K562 (cell line): ENCODE data around the gene HOXB3. TPM values are rescaled to one million over a fixed set of nuclear protein-coding genes. Genes with fewer than 3 reads are reported as not detected.
A peak's percentile ranks its signal among the peaks of the same experiment; 100 is the strongest.

Experiments used
- ATAC-seq: fragments of 200-7000 bp; cut with Tn5 transposase; 3 replicates; pipeline ENCODE4 v1.9.1; 2020; ENCODE audit warnings: moderate library complexity
- BruUV-seq: library from RNA; stranded (reverse); fragments of 400-500 nt; replicated peaks from 2 replicates; lab custom pipeline; 2021; lab: Mats Ljungman, UMichigan
- CTCF ChIA-PET: fragments of 300-600 bp; formaldehyde crosslinking; extraction: SDS; loops from one replicate; lab custom pipeline; 2021; ENCODE audit warnings: low intra/inter-chr PET ratio; lab: Yijun Ruan, JAX
- POLR2A ChIA-PET: fragments of 300-600, 350-650 bp; sonication (Branson Sonifier 250); formaldehyde crosslinking; extraction: SDS; loops from one replicate; lab custom pipeline; 2021; ENCODE audit warnings: antibody characterized with exemption, inconsistent platforms; lab: Yijun Ruan, JAX
- DNase-seq, 4 experiments: peaks; one replicate each; pipeline versions ENCODE4 v3.0.0 to v3.0.0-alpha.2; 2011 to 2018; ENCODE audit warnings: low spot score in 3 of 4, mixed read lengths in 3 of 4; ENCODE audit errors: extremely low read depth in 1 of 4
- FAIRE-seq: peaks from 2 replicates; lab custom pipeline; 2011; peaks lifted over from hg19 to GRCh38; lab: Jason Lieb, UNC
- H2AFZ ChIP-seq: 2 replicates; pipeline ENCODE4 v1.6.0; 2011; ENCODE audit warnings: low read depth, low read length, control low read depth, inconsistent platforms
- H3K27ac ChIP-seq: fragments of 200-600 bp; 3 replicates; pipeline ENCODE4 v1.8.0; 2011; ENCODE audit warnings: low read depth, mild to moderate bottlenecking, control low read depth, inconsistent platforms, low read length, moderate library complexity, mixed read lengths; ENCODE audit errors: extremely low read depth
- H3K27me3 ChIP-seq, 2 experiments: fragments of 300-600 bp in 1 of 2; 2 replicates in 1 of 2; 3 replicates in 1 of 2; pipeline versions ENCODE4 v1.6.0 to v1.8.0; 2011; ENCODE audit warnings: inconsistent platforms in 2 of 2, low read length in 2 of 2, mild to moderate bottlenecking in 1 of 2, mixed read lengths in 1 of 2, moderate library complexity in 1 of 2; ENCODE audit not compliant: control insufficient read depth in 2 of 2, insufficient read depth in 2 of 2
- H3K36me3 ChIP-seq: fragments of 300-600 bp; 3 replicates; pipeline ENCODE4 v1.8.0; 2011; ENCODE audit warnings: mild to moderate bottlenecking, low read length, inconsistent platforms; ENCODE audit not compliant: control insufficient read depth, insufficient read depth
- H3K4me1 ChIP-seq, 2 experiments: fragments of 200-600 bp in 1 of 2; replicated peaks in 1 of 2; 2 replicates in 1 of 2; 3 replicates in 1 of 2; pipeline versions ENCODE4 v1.5.1 to v1.8.0; 2011; ENCODE audit warnings: inconsistent platforms in 2 of 2, low read length in 2 of 2, mild to moderate bottlenecking in 1 of 2, mixed read lengths in 1 of 2, moderate library complexity in 1 of 2; ENCODE audit not compliant: control insufficient read depth in 2 of 2, insufficient read depth in 2 of 2
- H3K4me2 ChIP-seq: 2 replicates; pipeline ENCODE4 v1.6.1; 2011; ENCODE audit warnings: low read length, control low read depth, inconsistent platforms, mixed read lengths; ENCODE audit not compliant: insufficient read depth
- H3K4me3 ChIP-seq: fragments of 200-600 bp; sonication (generic), shearing (Covaris generic); 2 replicates; pipeline ENCODE4 v1.5.1; 2016; ENCODE audit warnings: control low read depth, inconsistent platforms
- H3K79me2 ChIP-seq: fragments of 200-600 bp; 3 replicates; pipeline ENCODE4 v1.8.0; 2011; ENCODE audit warnings: low read length, inconsistent platforms; ENCODE audit not compliant: control insufficient read depth, insufficient read depth
- H3K9ac ChIP-seq, 2 experiments: 2 replicates each; pipeline versions ENCODE4 v1.6.0 to v1.6.1; 2011; ENCODE audit warnings: low read depth in 2 of 2, low read length in 2 of 2, control low read depth in 1 of 2, inconsistent platforms in 1 of 2, mild to moderate bottlenecking in 1 of 2, mixed read lengths in 1 of 2; ENCODE audit not compliant: insufficient read depth in 1 of 2
- H3K9me1 ChIP-seq: one replicate; pipeline ENCODE4 v1.6.0; 2011; ENCODE audit warnings: inconsistent platforms, mild to moderate bottlenecking, low read length, moderate library complexity; ENCODE audit not compliant: control insufficient read depth, insufficient read depth
- H3K9me3 ChIP-seq: replicated peaks from 2 replicates; pipeline ENCODE4 v1.5.1; 2011; ENCODE audit warnings: low read depth, low read length, inconsistent platforms; ENCODE audit not compliant: control insufficient read depth, insufficient read depth
- H4K20me1 ChIP-seq: replicated peaks from 2 replicates; pipeline ENCODE4 v1.6.1; 2011; ENCODE audit warnings: low read length, inconsistent platforms, mixed read lengths; ENCODE audit not compliant: control insufficient read depth, insufficient read depth
- CTBP1 ChIP-seq: fragments of 450-650 bp; IDR thresholded peaks from 2 replicates; pipeline ENCODE4 v1.6.1; 2016; ENCODE audit warnings: borderline replicate concordance
- EGR1 ChIP-seq: fragments of 450-650 bp; conservative IDR thresholded peaks from 2 replicates; pipeline ENCODE4 v1.6.1; 2017; ENCODE audit warnings: mild to moderate bottlenecking
- FOXJ3 ChIP-seq: sonication (generic); formaldehyde crosslinking; IDR thresholded peaks from 2 replicates; pipeline ENCODE4 v1.4.0; 2020; ENCODE audit warnings: mild to moderate bottlenecking, missing genetic modification reagents
- SMAD2 ChIP-seq: fragments of 150-350 bp; IDR thresholded peaks from 2 replicates; pipeline ENCODE4 v1.6.1; 2014; ENCODE audit warnings: low read depth, mild to moderate bottlenecking, low read length
- SPI1 ChIP-seq: IDR thresholded peaks from 2 replicates; pipeline ENCODE4 v1.6.1; 2011; ENCODE audit warnings: low read depth, low read length, control low read depth, borderline replicate concordance
- WGBS: fragments of 100-300 bp; shearing (Covaris generic); methylation state at CpG from one replicate; pipeline ENCODE4 v1.1.6; 2016; ENCODE audit warnings: low coverage, mixed read lengths; ENCODE audit not compliant: insufficient coverage; ENCODE audit errors: missing lambda C conversion rate; 5-methylcytosine and 5-hydroxymethylcytosine counted together
- in situ Hi-C: fragments of 300-500 bp; cut with MboI; formaldehyde crosslinking; loops from 4 replicates; pipeline ENCODE4 v1.15.0; 2018; ENCODE audit warnings: inconsistent platforms, mixed read lengths
- intact Hi-C: fragments of 100-400 bp; cut with micrococcal nuclease; formaldehyde crosslinking; loops from 2 replicates; pipeline ENCODE4 v1.14.2; 2022
- polyA plus RNA-seq, 8 experiments: library from polyadenylated mRNA; depleted of rRNA in 4 of 8; stranded (reverse) in 5 of 8; unstranded in 3 of 8; fragments of >200 nt; fragmentation: Nextera tagmentation in 2 of 8; fragmentation: Illumina TruSeq in 1 of 8; extraction: Ambion mirVana in 2 of 8; extraction: Trizol in 1 of 8; gene quantifications; 2 replicates each; pipeline versions ENCODE4 v1.2.1 to v1.2.3, GENCODE V29; 2011 to 2014; ENCODE audit warnings: inconsistent platforms in 1 of 8, missing spikeins in 1 of 8
- total RNA-seq, 7 experiments: library from RNA; depleted of rRNA in 6 of 7; stranded (reverse); fragments of >200 nt in 6 of 7; fragmentation: Illumina TruSeq in 2 of 7; extraction: Trizol in 2 of 7; gene quantifications; 2 replicates each; pipeline versions ENCODE4 v1.2.1 to v1.2.3, GENCODE V29; 2011 to 2021; ENCODE audit warnings: low replicate concordance in 1 of 7
- TF ChIP-seq, protein P1 (sequence below): fragments of 450-650 bp; IDR thresholded peaks from 2 replicates; pipeline ENCODE4 v1.6.1; 2018; ENCODE audit not compliant: partially characterized antibody
- TF ChIP-seq, protein P2 (sequence below): sonication (generic); formaldehyde crosslinking; IDR thresholded peaks from 2 replicates; pipeline ENCODE4 v1.8.1; 2023; ENCODE audit warnings: mild to moderate bottlenecking, missing genetic modification reagents

Gene HOXB3
- total and polyA plus RNA-seq, 9 of the 15 experiments (the other 6 are each of a cell fraction or from before 2014, with no cell fraction given), result 2.4 to 41.3 (median 20.2) TPM

- TF ChIP-seq CTBP1 (no peak), SMAD2 (no peak)
These were observed 11.1 kb upstream of the HOXB3 start (continued) for GRCh38 chr17:48601207-48601538.

DNA sequence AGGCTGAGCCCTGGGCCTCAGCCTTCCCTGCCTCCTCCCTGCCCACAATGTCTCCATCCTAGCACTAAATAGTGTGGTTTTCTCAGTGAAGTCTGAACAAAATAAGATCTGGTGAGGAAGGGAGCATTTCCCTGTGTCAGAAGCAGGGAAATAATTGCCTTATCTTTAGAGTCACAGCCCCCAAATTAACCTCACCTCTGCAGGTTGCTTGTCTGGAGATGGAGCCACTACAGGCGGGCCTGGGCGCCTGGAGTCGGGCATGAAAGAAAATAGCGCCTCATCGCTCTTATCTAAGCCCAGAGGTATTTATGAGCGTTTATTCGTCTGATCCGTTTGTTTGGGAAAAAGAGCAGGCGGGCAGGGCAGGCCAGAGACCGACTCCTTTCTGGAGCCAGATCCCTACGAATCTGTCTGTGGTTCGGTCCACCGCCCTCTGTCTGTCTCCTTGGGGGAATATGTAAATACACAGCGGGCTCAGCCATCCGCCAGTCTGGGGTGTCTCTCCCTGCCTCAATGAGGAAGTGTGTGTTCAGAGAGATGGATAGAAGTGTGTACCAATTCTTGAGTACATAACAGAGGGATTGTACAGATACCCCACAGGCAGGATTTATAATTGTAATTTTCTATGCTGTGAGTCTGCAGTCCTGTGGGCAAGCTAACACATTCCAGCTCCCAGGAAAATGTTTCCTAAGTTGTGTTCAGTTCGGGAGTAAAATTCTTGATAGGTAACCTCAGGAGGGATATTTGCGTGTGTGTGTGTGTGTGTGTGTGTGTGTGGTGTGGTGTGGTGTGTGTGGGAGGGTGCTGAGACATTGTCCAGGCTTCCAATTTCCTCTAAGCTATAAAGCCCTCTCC, 10.4 kb upstream of the HOXB3 start:
- peaks cover 62% of the 10 kb centered on the region for H3K79me2 ChIP-seq
- no peaks in the 10 kb centered on the region; the same call in 1 of the 2 replicates for H4K20me1 ChIP-seq
- ChIA-PET CTCF (interaction anchor here (1.0 kb wide), 1 partner anchor 17 kb away, joined by 3 read pairs; no protein-coding TSS in a partner anchor), POLR2A (interaction anchor here (0.7 to 1.2 kb wide), 3 partner anchors 10 to 55 kb away, joined by 3 to 4 read pairs (median 4); partner anchors contain the start of gene HOXB3)
- ATAC-seq, result no peak
- in situ Hi-C loops, result no loop called here
- no peak overlapping the region for H2AFZ ChIP-seq
- H3K9me1 ChIP-seq, result no peaks in the 10 kb centered on the region
- no peak overlapping the region for H3K4me3 ChIP-seq
- FAIRE-seq, result no peak
- H3K9me3 ChIP-seq, result no peaks in the 10 kb centered on the region
- WGBS, result 58% methylated on average over 17 of the region's 17 CpGs
- no TSS peak for BruUV-seq
- H3K27me3 ChIP-seq, result no peaks in the 10 kb centered on the region
- H3K4me1 ChIP-seq, result peaks cover 31 to 56% of the 10 kb centered on the region in 2 experiments; a peak in 4 of 5 replicates
- peak overlapping the region in 1 of 2 experiments; percentile 11; a peak in 1 of 4 replicates for H3K9ac ChIP-seq
- no peak overlapping the region for H3K27ac ChIP-seq
- H3K36me3 ChIP-seq, result no peaks in the 10 kb centered on the region; the same call in 2 of the 3 replicates
- 0 out of 2 replicates have a peak, but pooled peaks have one; percentile 27 for TF ChIP-seq EGR1
- peak; percentile 70 for TF ChIP-seq SPI1
- TF ChIP-seq, protein P1, sequence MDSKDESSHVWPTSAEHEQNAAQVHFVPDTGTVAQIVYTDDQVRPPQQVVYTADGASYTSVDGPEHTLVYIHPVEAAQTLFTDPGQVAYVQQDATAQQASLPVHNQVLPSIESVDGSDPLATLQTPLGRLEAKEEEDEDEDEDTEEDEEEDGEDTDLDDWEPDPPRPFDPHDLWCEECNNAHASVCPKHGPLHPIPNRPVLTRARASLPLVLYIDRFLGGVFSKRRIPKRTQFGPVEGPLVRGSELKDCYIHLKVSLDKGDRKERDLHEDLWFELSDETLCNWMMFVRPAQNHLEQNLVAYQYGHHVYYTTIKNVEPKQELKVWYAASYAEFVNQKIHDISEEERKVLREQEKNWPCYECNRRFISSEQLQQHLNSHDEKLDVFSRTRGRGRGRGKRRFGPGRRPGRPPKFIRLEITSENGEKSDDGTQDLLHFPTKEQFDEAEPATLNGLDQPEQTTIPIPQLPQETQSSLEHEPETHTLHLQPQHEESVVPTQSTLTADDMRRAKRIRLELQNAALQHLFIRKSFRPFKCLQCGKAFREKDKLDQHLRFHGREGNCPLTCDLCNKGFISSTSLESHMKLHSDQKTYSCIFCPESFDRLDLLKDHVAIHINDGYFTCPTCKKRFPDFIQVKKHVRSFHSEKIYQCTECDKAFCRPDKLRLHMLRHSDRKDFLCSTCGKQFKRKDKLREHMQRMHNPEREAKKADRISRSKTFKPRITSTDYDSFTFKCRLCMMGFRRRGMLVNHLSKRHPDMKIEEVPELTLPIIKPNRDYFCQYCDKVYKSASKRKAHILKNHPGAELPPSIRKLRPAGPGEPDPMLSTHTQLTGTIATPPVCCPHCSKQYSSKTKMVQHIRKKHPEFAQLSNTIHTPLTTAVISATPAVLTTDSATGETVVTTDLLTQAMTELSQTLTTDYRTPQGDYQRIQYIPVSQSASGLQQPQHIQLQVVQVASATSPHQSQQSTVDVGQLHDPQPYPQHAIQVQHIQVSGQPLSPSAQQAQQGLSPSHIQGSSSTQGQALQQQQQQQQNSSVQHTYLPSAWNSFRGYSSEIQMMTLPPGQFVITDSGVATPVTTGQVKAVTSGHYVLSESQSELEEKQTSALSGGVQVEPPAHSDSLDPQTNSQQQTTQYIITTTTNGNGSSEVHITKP, result peak; percentile 57
- no peak for TF ChIP-seq FOXJ3 (CRISPR knock-in tag)
- TF ChIP-seq, protein P2, sequence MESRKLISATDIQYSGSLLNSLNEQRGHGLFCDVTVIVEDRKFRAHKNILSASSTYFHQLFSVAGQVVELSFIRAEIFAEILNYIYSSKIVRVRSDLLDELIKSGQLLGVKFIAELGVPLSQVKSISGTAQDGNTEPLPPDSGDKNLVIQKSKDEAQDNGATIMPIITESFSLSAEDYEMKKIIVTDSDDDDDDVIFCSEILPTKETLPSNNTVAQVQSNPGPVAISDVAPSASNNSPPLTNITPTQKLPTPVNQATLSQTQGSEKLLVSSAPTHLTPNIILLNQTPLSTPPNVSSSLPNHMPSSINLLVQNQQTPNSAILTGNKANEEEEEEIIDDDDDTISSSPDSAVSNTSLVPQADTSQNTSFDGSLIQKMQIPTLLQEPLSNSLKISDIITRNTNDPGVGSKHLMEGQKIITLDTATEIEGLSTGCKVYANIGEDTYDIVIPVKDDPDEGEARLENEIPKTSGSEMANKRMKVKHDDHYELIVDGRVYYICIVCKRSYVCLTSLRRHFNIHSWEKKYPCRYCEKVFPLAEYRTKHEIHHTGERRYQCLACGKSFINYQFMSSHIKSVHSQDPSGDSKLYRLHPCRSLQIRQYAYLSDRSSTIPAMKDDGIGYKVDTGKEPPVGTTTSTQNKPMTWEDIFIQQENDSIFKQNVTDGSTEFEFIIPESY (CRISPR knock-in tag), result peak; percentile 84
- TF ChIP-seq, all 486 proteins: peak for 4
- no peak overlapping the region for H3K4me2 ChIP-seq
- DNase-seq, result no peak
- intact Hi-C loops, result no loop called here
